Activated T-cell treated with anti-CD3 and anti-CD28 coated beads, Interleukin-2, amount 50 U/mL, for 24 hours (primary cell): ENCODE results near the gene ZNF784.

Source experiments
- DNase-seq: peaks from one replicate; pipeline ENCODE4 v3.0.0-alpha.2; 2020
- H3K27ac Mint-ChIP-seq: 2 replicates; pipeline ENCODE4 v1.8.0; 2020; ENCODE audit warnings: mild to moderate bottlenecking, mixed read lengths
- H3K27me3 Mint-ChIP-seq: 2 replicates; pipeline ENCODE4 v1.8.0; 2020; ENCODE audit warnings: mixed read lengths
- H3K36me3 Mint-ChIP-seq: 2 replicates; pipeline ENCODE4 v1.8.0; 2020; ENCODE audit warnings: low read depth, mixed read lengths
- H3K4me1 Mint-ChIP-seq: 2 replicates; pipeline ENCODE4 v1.8.0; 2020; ENCODE audit warnings: low read depth, mixed read lengths
- H3K4me3 Mint-ChIP-seq: 2 replicates; pipeline ENCODE4 v1.8.0; 2020; ENCODE audit warnings: mild to moderate bottlenecking, moderate library complexity, mixed read lengths
- H3K9me3 Mint-ChIP-seq: 2 replicates; pipeline ENCODE4 v1.8.0; 2020; ENCODE audit warnings: mixed read lengths

ZNF784 gene

DNA sequence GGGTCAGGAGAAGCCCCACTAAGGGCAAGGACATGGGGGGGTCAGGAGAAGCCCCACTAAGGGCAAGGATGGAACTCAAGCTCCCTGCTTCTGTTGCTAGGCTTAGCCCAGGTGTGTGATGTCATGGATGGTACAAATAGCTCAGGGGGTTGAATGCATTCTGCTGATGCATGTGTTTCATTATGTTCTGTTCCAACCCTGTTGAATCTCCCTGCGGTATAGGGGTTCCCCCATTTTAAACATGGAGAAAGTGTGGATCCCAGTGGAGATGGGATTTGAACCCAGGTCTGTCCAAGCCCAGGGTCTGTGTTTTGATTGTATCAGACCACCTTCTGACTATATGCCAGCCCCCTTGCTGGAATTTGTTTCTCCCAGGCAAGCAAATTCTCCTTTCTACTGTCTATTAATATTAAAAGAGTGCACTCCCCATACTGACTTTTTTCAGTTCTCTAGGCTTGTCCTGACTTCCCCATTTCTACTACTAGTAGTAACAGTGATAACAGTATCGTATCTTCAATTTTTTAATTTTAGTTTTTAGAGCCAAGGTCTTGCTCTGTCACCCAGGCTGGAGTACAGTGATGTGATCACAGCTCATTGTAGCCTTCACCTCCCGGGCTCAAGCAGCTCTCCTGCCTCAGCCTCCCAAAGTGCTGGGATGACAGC, 12.3 kb downstream of the ZNF784 start:
- Mint-ChIP-seq H3K9me3 (no peaks in the 10 kb centered on the region), H3K4me3 (no peak overlapping the region), H3K27ac (peak overlapping the region; percentile 67), H3K4me1 (peaks cover 45% of the 10 kb centered on the region), H3K36me3 (peaks cover 72% of the 10 kb centered on the region), H3K27me3 (no peaks in the 10 kb centered on the region)
- no peak for DNase-seq

DNA sequence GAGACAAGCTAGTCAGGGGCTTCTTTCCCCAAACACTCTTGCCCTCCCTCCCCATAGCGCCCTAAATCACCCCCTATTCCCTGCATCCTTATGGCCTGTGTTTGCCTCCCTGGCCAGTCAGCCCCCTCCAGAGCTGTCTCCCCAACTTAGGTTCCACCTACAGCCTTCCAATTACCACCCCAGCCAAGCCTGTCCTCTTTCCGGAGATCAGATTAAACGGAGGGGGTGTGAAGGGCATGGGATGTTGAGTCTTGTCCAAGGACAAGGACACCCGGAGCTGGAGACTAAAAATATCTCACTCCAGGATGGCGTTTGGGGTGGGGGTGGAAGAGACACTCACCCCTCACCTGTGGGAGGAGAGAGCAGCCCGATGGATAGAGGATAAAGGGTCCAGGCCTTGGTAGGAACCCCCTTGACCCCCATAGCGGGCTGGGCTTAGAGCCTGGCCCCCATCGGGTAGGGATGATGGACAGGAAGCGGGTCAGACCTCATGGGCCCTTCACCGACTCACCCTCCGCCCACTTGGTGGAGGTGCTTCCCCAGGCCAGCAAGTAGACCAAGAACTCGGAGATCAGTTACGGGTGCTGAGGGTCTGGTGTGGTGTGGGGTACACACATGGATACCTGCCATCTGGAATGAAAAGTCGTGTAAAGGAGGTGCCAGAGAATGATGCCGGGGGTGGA, 12.9 kb downstream of the ZNF784 start:
- H3K4me3 Mint-ChIP-seq = no peak overlapping the region
- H3K36me3 Mint-ChIP-seq = peaks cover 73% of the 10 kb centered on the region
- H3K4me1 Mint-ChIP-seq = peaks cover 51% of the 10 kb centered on the region
- DNase-seq = no peak
- H3K9me3 Mint-ChIP-seq = no peaks in the 10 kb centered on the region
- no peaks in the 10 kb centered on the region for H3K27me3 Mint-ChIP-seq
- H3K27ac Mint-ChIP-seq = peak overlapping the region; percentile 67

- Mint-ChIP-seq H3K4me1 (peaks cover 62% of the 10 kb centered on the region), H3K4me3 (no peak overlapping the region), H3K9me3 (no peaks in the 10 kb centered on the region), H3K27me3 (no peaks in the 10 kb centered on the region), H3K36me3 (peaks cover 69% of the 10 kb centered on the region), H3K27ac (peak overlapping the region; percentile 6)
- no peak for DNase-seq
These were observed 15.0 kb downstream of the ZNF784 start for GRCh38 chr19:55609326-55609725.

- H3K9me3 Mint-ChIP-seq = no peaks in the 10 kb centered on the region
- peaks cover 61% of the 10 kb centered on the region for H3K36me3 Mint-ChIP-seq
- peak overlapping the region; percentile 88 for H3K4me3 Mint-ChIP-seq
- H3K27me3 Mint-ChIP-seq = no peaks in the 10 kb centered on the region
- H3K27ac Mint-ChIP-seq = peak overlapping the region; percentile 97
- no peak for DNase-seq
- H3K4me1 Mint-ChIP-seq = peaks cover 65% of the 10 kb centered on the region
These were observed 17.5 kb downstream of the ZNF784 start for GRCh38 chr19:55606817-55607216.

DNA sequence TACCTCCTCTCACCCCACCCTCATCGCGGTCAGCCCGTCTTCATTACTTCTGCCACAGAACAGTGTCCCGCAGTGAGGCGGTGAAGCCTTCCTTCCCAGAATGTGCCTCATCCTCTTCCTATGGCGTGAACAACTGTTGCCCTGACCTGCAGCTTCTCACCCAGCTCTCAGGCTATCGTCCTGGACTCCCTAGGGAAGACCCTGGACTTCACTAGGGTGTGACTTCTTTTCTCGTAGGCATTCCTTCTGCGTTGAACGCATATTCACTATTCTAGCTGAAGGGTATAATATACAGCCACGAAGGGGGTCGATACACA, 17.9 kb downstream of the ZNF784 start:
- Mint-ChIP-seq H3K4me1 (peaks cover 65% of the 10 kb centered on the region), H3K36me3 (peaks cover 60% of the 10 kb centered on the region), H3K27ac (peak overlapping the region; percentile 97), H3K27me3 (no peaks in the 10 kb centered on the region), H3K9me3 (no peaks in the 10 kb centered on the region), H3K4me3 (peak overlapping the region; percentile 88)
- DNase-seq = no peak

DNA sequence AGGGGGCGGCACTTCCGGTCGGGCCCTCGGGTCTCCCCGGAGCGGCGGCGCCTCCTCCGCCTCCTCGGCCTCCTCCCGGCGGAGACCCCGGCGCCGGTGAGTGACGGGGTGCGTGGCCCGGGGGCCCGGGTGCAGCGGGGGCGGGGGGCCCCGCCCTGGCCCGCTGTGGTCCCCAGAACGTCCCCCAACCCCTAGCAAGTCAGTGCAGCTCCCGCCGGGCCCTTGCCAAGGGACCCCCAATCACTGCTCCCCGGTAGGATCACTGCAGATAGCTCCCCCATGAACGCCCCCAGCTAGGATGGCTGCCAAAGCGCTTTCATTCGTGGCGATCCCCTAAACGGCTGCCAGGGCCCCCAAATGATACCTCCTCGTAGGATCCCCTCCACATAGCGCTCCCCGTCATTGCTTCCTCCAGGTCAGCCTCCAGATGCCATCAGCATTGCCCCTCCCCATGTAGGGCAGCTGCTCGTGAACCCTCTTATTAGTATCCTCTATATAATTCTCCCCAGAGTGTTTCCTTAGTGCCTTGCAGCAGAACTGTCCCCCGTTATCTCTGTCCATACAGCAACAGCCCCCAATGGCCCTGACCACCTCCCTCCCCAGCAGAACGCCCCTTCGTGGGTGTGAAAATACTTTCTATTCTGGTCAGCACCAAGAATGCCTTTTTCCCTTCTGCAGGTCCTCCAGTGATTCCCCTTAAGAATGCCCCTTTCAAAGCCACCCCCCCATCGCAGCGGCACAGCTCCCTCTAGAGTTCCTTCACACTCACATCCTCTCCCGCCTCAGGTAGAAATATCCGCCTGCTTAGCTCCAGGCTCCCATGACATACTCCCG, 18.5 kb downstream of the ZNF784 start, which contains the start of gene ZNF865:
TSS of gene ZNF865 (plus strand) at position 11 of the 834 bp plus-strand sequence. CDS start 7,972 bp downstream, outside the sequence.
- peaks cover 56% of the 10 kb centered on the region for H3K36me3 Mint-ChIP-seq
- peak within 1 kb of the TSS; percentile 88 for H3K4me3 Mint-ChIP-seq
- peak within 1 kb of the TSS; percentile 97 for H3K27ac Mint-ChIP-seq
- peak; percentile 78 for DNase-seq
- H3K9me3 Mint-ChIP-seq = no peaks in the 10 kb centered on the region
- H3K27me3 Mint-ChIP-seq = no peaks in the 10 kb centered on the region
- peaks cover 65% of the 10 kb centered on the region for H3K4me1 Mint-ChIP-seq

- DNase-seq = peak; percentile 98
- no peaks in the 10 kb centered on the region for H3K27me3 Mint-ChIP-seq
- H3K27ac Mint-ChIP-seq = peak overlapping the region; percentile 95
- H3K4me3 Mint-ChIP-seq = peak overlapping the region; percentile 76
- H3K9me3 Mint-ChIP-seq = no peaks in the 10 kb centered on the region
- H3K4me1 Mint-ChIP-seq = peaks cover 61% of the 10 kb centered on the region
- H3K36me3 Mint-ChIP-seq = peaks cover 50% of the 10 kb centered on the region
These were observed 19.1 kb downstream of the ZNF784 start for GRCh38 chr19:55605207-55605636.

GRCh38 chr19:55603581-55604292, 20.6 kb downstream of the ZNF784 start:
- H3K4me1 Mint-ChIP-seq = peaks cover 53% of the 10 kb centered on the region
- no peak for DNase-seq
- no peaks in the 10 kb centered on the region for H3K27me3 Mint-ChIP-seq
- H3K9me3 Mint-ChIP-seq = peaks cover 2% of the 10 kb centered on the region
- peaks cover 40% of the 10 kb centered on the region for H3K36me3 Mint-ChIP-seq
- peak overlapping the region; percentile 76 for H3K4me3 Mint-ChIP-seq
- peak overlapping the region; percentile 55 for H3K27ac Mint-ChIP-seq

GRCh38 chr19:55603115-55603514, 21.3 kb downstream of the ZNF784 start:
- peaks cover 42% of the 10 kb centered on the region for H3K36me3 Mint-ChIP-seq
- H3K9me3 Mint-ChIP-seq = peaks cover 4% of the 10 kb centered on the region
- DNase-seq = no peak
- H3K4me3 Mint-ChIP-seq = no peak overlapping the region
- H3K27ac Mint-ChIP-seq = peak overlapping the region; percentile 55
- H3K27me3 Mint-ChIP-seq = no peaks in the 10 kb centered on the region
- H3K4me1 Mint-ChIP-seq = peaks cover 55% of the 10 kb centered on the region

DNA sequence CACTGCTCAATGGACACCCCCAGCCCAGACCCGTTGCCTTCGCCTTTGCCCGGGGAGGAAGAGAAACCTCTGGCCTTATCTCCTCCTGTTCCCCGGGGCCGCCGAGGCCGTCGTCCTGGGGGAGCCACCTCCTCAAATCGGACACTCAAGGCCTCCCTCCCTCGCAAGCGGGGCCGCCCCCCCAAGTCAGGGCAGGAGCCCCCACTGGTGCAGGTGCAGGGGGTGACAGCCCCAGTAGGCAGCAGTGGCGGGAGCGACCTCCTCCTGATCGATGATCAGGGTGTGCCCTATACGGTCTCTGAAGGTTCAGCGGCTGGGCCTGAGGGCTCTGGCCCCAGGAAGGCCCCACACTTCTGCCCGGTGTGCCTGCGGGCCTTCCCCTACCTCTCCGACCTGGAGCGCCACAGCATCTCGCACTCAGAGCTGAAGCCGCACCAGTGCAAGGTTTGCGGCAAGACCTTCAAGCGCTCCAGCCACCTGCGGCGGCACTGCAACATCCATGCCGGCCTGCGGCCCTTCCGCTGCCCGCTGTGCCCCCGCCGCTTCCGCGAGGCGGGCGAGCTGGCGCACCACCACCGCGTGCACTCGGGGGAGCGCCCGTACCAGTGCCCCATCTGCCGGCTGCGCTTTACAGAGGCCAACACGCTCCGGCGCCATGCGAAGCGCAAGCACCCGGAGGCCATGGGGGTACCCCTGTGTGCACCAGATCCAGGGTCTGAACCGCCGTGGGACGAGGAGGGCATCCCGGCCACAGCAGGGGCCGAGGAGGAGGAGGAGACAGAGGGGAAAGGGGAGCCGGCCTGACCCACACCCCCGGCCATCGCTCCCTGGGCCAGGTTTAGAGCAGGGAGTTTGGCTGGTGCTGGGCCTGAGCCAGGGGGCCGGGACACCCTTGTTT, 22.0 kb downstream of the ZNF784 start:
- Mint-ChIP-seq H3K27ac (no peak overlapping the region), H3K4me3 (no peak overlapping the region), H3K9me3 (peaks cover 4% of the 10 kb centered on the region), H3K27me3 (no peaks in the 10 kb centered on the region), H3K4me1 (peaks cover 50% of the 10 kb centered on the region), H3K36me3 (peaks cover 41% of the 10 kb centered on the region)
- no peak for DNase-seq

DNA sequence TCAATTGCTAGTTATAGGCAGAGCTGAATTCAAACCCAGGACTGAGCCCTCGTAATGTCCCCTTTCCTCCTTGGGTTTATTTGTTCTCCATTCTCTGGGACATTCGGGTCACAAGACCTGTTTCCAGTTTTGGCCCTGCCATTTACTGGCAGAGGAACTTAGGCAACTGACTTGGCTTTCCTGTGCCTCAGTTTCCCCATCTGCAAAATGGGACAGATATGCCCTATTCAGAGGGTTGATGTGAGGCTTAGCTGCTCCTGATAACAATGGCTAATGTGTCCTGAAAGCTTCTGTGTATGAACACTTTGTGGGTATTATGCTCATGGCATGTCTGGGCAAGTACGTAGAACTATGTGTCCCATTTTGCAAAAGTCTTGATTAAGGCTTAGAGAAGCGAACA, 23.3 kb downstream of the ZNF784 start:
- H3K4me1 Mint-ChIP-seq = peaks cover 41% of the 10 kb centered on the region
- peak overlapping the region; percentile 97 for H3K4me3 Mint-ChIP-seq
- H3K27ac Mint-ChIP-seq = peak overlapping the region; percentile 88
- H3K27me3 Mint-ChIP-seq = no peaks in the 10 kb centered on the region
- no peak for DNase-seq
- H3K9me3 Mint-ChIP-seq = peaks cover 4% of the 10 kb centered on the region
- H3K36me3 Mint-ChIP-seq = peaks cover 42% of the 10 kb centered on the region

- Mint-ChIP-seq H3K4me1 (peaks cover 40% of the 10 kb centered on the region), H3K4me3 (peak overlapping the region; percentile 97), H3K36me3 (peaks cover 42% of the 10 kb centered on the region), H3K9me3 (peaks cover 4% of the 10 kb centered on the region), H3K27ac (peak overlapping the region; percentile 88), H3K27me3 (no peaks in the 10 kb centered on the region)
- DNase-seq = no peak
These were observed 23.7 kb downstream of the ZNF784 start for GRCh38 chr19:55600662-55601028.

DNA sequence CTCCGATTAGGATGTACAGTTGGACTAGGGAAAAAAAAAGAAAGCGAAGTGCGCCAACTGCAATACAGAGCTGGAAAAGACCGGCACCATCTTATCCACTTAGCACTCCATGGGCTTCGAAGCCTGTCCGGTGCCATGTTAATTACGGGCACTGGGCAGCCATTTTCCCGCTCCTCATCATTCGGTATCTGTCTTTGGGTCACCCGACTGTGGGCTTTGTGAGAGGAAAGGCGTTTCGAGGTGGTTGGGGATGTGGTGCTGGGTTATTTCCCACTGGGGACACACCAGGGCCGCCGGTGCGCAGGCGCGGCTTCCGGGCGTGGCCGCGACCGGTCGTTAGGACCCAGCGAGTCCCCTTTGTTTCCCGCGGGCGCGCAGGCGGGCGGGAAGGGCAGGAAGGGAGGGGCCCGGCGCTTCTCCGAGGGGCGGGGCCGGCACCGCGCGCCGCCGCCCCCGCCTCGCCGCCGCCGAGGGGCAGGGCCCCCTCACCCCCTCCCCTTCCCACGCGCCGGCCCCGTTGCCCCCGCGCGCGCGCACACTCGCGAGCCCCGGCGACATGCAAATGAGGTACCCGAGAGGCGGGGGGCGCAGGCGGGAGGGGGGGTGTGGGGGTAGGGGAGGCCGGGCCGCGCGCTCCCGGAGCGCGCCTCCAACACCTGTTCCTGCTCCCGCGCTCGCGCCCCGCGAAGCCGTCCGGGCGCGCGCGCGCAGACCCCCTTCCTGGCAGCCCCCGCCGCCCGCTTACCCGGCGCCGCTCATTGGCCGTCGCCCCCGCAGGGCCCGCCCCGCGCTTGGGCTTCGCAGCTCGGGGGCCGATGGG, 24.3 kb downstream of the ZNF784 start, which contains the start of gene ZNF524:
TSS of gene ZNF524 (plus strand) at position 447 of the 820 bp plus-strand sequence. CDS start 1,825 bp downstream, outside the sequence.
- peaks cover 4% of the 10 kb centered on the region for H3K9me3 Mint-ChIP-seq
- H3K27me3 Mint-ChIP-seq = no peaks in the 10 kb centered on the region
- H3K27ac Mint-ChIP-seq = peak within 1 kb of the TSS; percentile 100
- peak within 1 kb of the TSS; percentile 97 for H3K4me3 Mint-ChIP-seq
- peaks cover 48% of the 10 kb centered on the region for H3K36me3 Mint-ChIP-seq
- H3K4me1 Mint-ChIP-seq = peaks cover 40% of the 10 kb centered on the region
- DNase-seq = peak; percentile 92
